H9 (cell line): ENCODE results near the gene IL12RB2. TPM values are rescaled to one million over a fixed set of nuclear protein-coding genes. Genes with fewer than 3 reads are reported as not detected.

Experiments
- DNase-seq: peaks from one replicate; pipeline ENCODE4 v3.0.0-alpha.2; 2017
- H2AFZ ChIP-seq: one replicate; pipeline ENCODE4 v1.6.1; 2013; ENCODE audit warnings: mild to moderate bottlenecking, low read length, control low read depth, moderate library complexity
- H2AK5ac ChIP-seq: 2 replicates; pipeline ENCODE4 v1.6.1; 2013; ENCODE audit warnings: low read length, control low read depth, mixed read lengths; ENCODE audit not compliant: insufficient read length
- H2BK120ac ChIP-seq: one replicate; pipeline ENCODE4 v1.6.1; 2013; ENCODE audit warnings: low read depth, mild to moderate bottlenecking, low read length, control low read depth, inconsistent platforms; ENCODE audit not compliant: poor library complexity, severe bottlenecking
- H2BK12ac ChIP-seq: 2 replicates; pipeline ENCODE4 v1.6.1; 2013; ENCODE audit warnings: low read length, control low read depth, mixed read lengths, low read depth; ENCODE audit not compliant: insufficient read length
- H2BK15ac ChIP-seq: 2 replicates; pipeline ENCODE4 v1.6.1; 2013; ENCODE audit warnings: low read depth, low read length, control low read depth
- H2BK20ac ChIP-seq: one replicate; pipeline ENCODE4 v1.6.1; 2013; ENCODE audit warnings: low read depth, mild to moderate bottlenecking, low read length, control low read depth, inconsistent platforms; ENCODE audit not compliant: poor library complexity, severe bottlenecking
- H2BK5ac ChIP-seq: 2 replicates; pipeline ENCODE4 v1.6.1; 2013; ENCODE audit warnings: low read length, control low read depth, mixed read lengths; ENCODE audit not compliant: insufficient read length
- H3K14ac ChIP-seq: 2 replicates; pipeline ENCODE4 v1.6.1; 2013; ENCODE audit warnings: low read length, control low read depth; ENCODE audit not compliant: insufficient read depth
- H3K18ac ChIP-seq: 2 replicates; pipeline ENCODE4 v1.6.1; 2013; ENCODE audit warnings: low read depth, mild to moderate bottlenecking, mixed read lengths, low read length, control low read depth; ENCODE audit not compliant: insufficient read length
- H3K23ac ChIP-seq: 2 replicates; pipeline ENCODE4 v1.6.1; 2013; ENCODE audit warnings: low read length, control low read depth, mixed read lengths, low read depth; ENCODE audit not compliant: insufficient read length
- H3K23me2 ChIP-seq: 2 replicates; pipeline ENCODE4 v1.6.1; 2013; ENCODE audit warnings: low read depth, mild to moderate bottlenecking, mixed read lengths, low read length, control low read depth; ENCODE audit not compliant: insufficient read length, poor library complexity, severe bottlenecking
- H3K27ac ChIP-seq: 2 replicates; pipeline ENCODE4 v1.5.1; 2013; ENCODE audit warnings: low read length, control low read depth, mixed read lengths, low read depth; ENCODE audit not compliant: insufficient read length
- H3K27me3 ChIP-seq: 2 replicates; pipeline ENCODE4 v1.6.1; 2013; ENCODE audit warnings: low read length, control low read depth, inconsistent platforms; ENCODE audit not compliant: insufficient read depth
- H3K4ac ChIP-seq: 2 replicates; pipeline ENCODE4 v1.6.1; 2013; ENCODE audit warnings: low read depth, mild to moderate bottlenecking, control low read depth, inconsistent platforms, low read length, moderate library complexity
- H3K4me1 ChIP-seq: 2 replicates; pipeline ENCODE4 v1.6.1; 2013; ENCODE audit warnings: low read length, control low read depth, inconsistent platforms; ENCODE audit not compliant: insufficient read depth
- H3K4me2 ChIP-seq: 2 replicates; pipeline ENCODE4 v1.6.1; 2013; ENCODE audit warnings: low read length, control low read depth, mixed read lengths; ENCODE audit not compliant: insufficient read length, insufficient read depth
- H3K56ac ChIP-seq: 2 replicates; pipeline ENCODE4 v1.6.1; 2013; ENCODE audit warnings: low read depth, mild to moderate bottlenecking, mixed read lengths, low read length, control low read depth; ENCODE audit not compliant: insufficient read length
- H3K79me1 ChIP-seq: 2 replicates; pipeline ENCODE4 v1.6.1; 2013; ENCODE audit warnings: low read depth, mild to moderate bottlenecking, moderate library complexity, low read length, control low read depth, inconsistent platforms; ENCODE audit not compliant: insufficient read depth, poor library complexity, severe bottlenecking
- H3K79me2 ChIP-seq: 2 replicates; pipeline ENCODE4 v1.6.1; 2013; ENCODE audit warnings: low read length, control low read depth, inconsistent platforms; ENCODE audit not compliant: insufficient read depth
- H3K9ac ChIP-seq: 2 replicates; pipeline ENCODE4 v1.6.1; 2013; ENCODE audit warnings: low read length, control low read depth, mixed read lengths; ENCODE audit not compliant: insufficient read length; ENCODE audit errors: extremely low read depth
- H3K9me3 ChIP-seq: one replicate; pipeline ENCODE4 v1.6.1; 2013; ENCODE audit warnings: low read depth, low read length, inconsistent platforms; ENCODE audit not compliant: control insufficient read depth
- H3T11ph ChIP-seq: one replicate; pipeline ENCODE4 v1.6.1; 2013; ENCODE audit warnings: mild to moderate bottlenecking, low read length, control low read depth, inconsistent platforms
- H4K20me1 ChIP-seq: one replicate; pipeline ENCODE4 v1.6.1; 2013; ENCODE audit not compliant: control insufficient read depth, insufficient read length, insufficient read depth
- H4K5ac ChIP-seq: 2 replicates; pipeline ENCODE4 v1.6.1; 2013; ENCODE audit warnings: low read depth, mild to moderate bottlenecking, mixed read lengths, low read length, control low read depth; ENCODE audit not compliant: insufficient read length
- H4K8ac ChIP-seq: replicated peaks from 2 replicates; pipeline ENCODE4 v1.6.1; 2013; ENCODE audit warnings: low read length, control low read depth, mixed read lengths, low read depth; ENCODE audit not compliant: insufficient read length
- H4K91ac ChIP-seq: 2 replicates; pipeline ENCODE4 v1.6.1; 2013; ENCODE audit warnings: low read depth, mild to moderate bottlenecking, moderate library complexity, mixed read lengths, low read length, control low read depth; ENCODE audit not compliant: insufficient read length
- H3K27ac Mint-ChIP-seq, 3 experiments: 2 replicates in 2 of 3; 3 replicates in 1 of 3; pipeline ENCODE4 v1.8.0; 2020 to 2021; ENCODE audit warnings: mixed read lengths in 3 of 3, mild to moderate bottlenecking in 1 of 3, moderate library complexity in 1 of 3
- H3K27me3 Mint-ChIP-seq: 2 replicates; pipeline ENCODE4 v1.8.0; 2021; ENCODE audit warnings: low read depth, mild to moderate bottlenecking, moderate library complexity, mixed read lengths
- H3K36me3 Mint-ChIP-seq, 3 experiments: 2 replicates in 2 of 3; 3 replicates in 1 of 3; pipeline ENCODE4 v1.8.0; 2020 to 2021; ENCODE audit warnings: low read depth in 3 of 3, mixed read lengths in 3 of 3; ENCODE audit not compliant: insufficient read depth in 1 of 3
- H3K4me1 Mint-ChIP-seq, 2 experiments: 2 replicates each; pipeline ENCODE4 v1.8.0; 2020; ENCODE audit warnings: mixed read lengths in 2 of 2
- H3K4me3 Mint-ChIP-seq, 2 experiments: 2 replicates in 1 of 2; 3 replicates in 1 of 2; pipeline ENCODE4 v1.8.0; 2020 to 2021; ENCODE audit warnings: mild to moderate bottlenecking in 2 of 2, mixed read lengths in 2 of 2, moderate library complexity in 1 of 2
- H3K9me3 Mint-ChIP-seq, 2 experiments: 2 replicates in 1 of 2; 3 replicates in 1 of 2; pipeline ENCODE4 v1.8.0; 2020; ENCODE audit warnings: mild to moderate bottlenecking in 2 of 2, mixed read lengths in 2 of 2, moderate library complexity in 1 of 2
- CTCF ChIP-seq: fragments of 200-600 bp; sonication (generic); conservative IDR thresholded peaks from 3 replicates; pipeline ENCODE4 v1.8.0; 2021; ENCODE audit warnings: antibody characterized with exemption, mild to moderate bottlenecking
- WGBS: extraction: QIAGEN DNeasy Blood & Tissue Kit; methylation state at CpG from one replicate; pipeline ENCODE4 v1.1.7; 2013; ENCODE audit warnings: missing lambda C conversion rate, low lambda C conversion rate, mixed read lengths; ENCODE audit not compliant: insufficient read length; ENCODE audit errors: extremely low coverage; 5-methylcytosine and 5-hydroxymethylcytosine counted together
- total RNA-seq: library from RNA; stranded (reverse); gene quantifications from 2 replicates; pipeline ENCODE4 v1.2.1, GENCODE V29; 2021

IL12RB2 gene
- total RNA-seq, 1 experiment from 2014 or later = 0.77 TPM

GRCh38 chr1:67427947-67428346, 120.3 kb downstream of the IL12RB2 start:
- Histone ChIP-seq H3K27ac (no peak overlapping the region), H3K4ac (no peak overlapping the region), H3K4me1 (no peaks in the 10 kb centered on the region), H4K91ac (no peak overlapping the region), H3K4me2 (peak overlapping the region; percentile 85), H3K9ac (peak overlapping the region; percentile 62), H2BK5ac (no peak overlapping the region), H3K27me3 (no peaks in the 10 kb centered on the region), H3K23ac (no peak overlapping the region), H4K5ac (no peak overlapping the region), H2AK5ac (no peak overlapping the region), H3T11ph (no peak overlapping the region), H3K56ac (no peak overlapping the region), H3K18ac (no peak overlapping the region), H3K14ac (no peak overlapping the region), H3K79me1 (peaks cover 5% of the 10 kb centered on the region), H2BK12ac (no peak overlapping the region), H2AFZ (no peak overlapping the region), H2BK15ac (no peak overlapping the region), H4K8ac (no peak overlapping the region), H3K23me2 (peaks cover 10% of the 10 kb centered on the region), H2BK120ac (no peak overlapping the region), H3K79me2 (peaks cover 50% of the 10 kb centered on the region), H3K9me3 (no peaks in the 10 kb centered on the region), H4K20me1 (no peaks in the 10 kb centered on the region), H2BK20ac (no peak overlapping the region)
- TF ChIP-seq CTCF = no peak
- no CpG with 5 or more reads among the region's 3 CpGs for WGBS
- Mint-ChIP-seq H3K36me3 (peaks cover 61 to 71% (median 67%) of the 10 kb centered on the region in 3 experiments), H3K27me3 (no peaks in the 10 kb centered on the region), H3K4me1 (peaks cover 28 to 55% of the 10 kb centered on the region in 2 experiments), H3K27ac (no peak overlapping the region), H3K4me3 (peak overlapping the region; percentile 98 to 99), H3K9me3 (peaks cover 5 to 8% of the 10 kb centered on the region in 2 experiments; a peak in 4 of 5 replicates)
- DNase-seq = no peak
